Neuronal stem cell (in vitro differentiated cells): Measurements from ENCODE around the gene PAPOLG.

Experiments used
- DNase-seq: peaks from one replicate; pipeline ENCODE4 v3.0.0-alpha.2; 2013; ENCODE audit warnings: low spot score
- H2AFZ ChIP-seq: one replicate; pipeline ENCODE4 v1.6.1; 2013; ENCODE audit warnings: mild to moderate bottlenecking, low read length, inconsistent platforms
- H2AK5ac ChIP-seq: 2 replicates; pipeline ENCODE4 v1.6.1; 2013; ENCODE audit warnings: low read depth, mild to moderate bottlenecking, inconsistent platforms, low read length, moderate library complexity, mixed read lengths
- H2BK120ac ChIP-seq: 2 replicates; pipeline ENCODE4 v1.6.1; 2013; ENCODE audit warnings: low read depth, mild to moderate bottlenecking, inconsistent platforms, low read length, moderate library complexity, mixed read lengths
- H2BK12ac ChIP-seq: one replicate; pipeline ENCODE4 v1.6.1; 2013; ENCODE audit warnings: low read length, inconsistent platforms
- H2BK15ac ChIP-seq: 2 replicates; pipeline ENCODE4 v1.6.1; 2013; ENCODE audit warnings: mild to moderate bottlenecking, low read length, inconsistent platforms, mixed read lengths
- H2BK5ac ChIP-seq: one replicate; pipeline ENCODE4 v1.6.1; 2013; ENCODE audit warnings: inconsistent platforms, mild to moderate bottlenecking, low read length, moderate library complexity
- H3K14ac ChIP-seq: one replicate; pipeline ENCODE4 v1.6.1; 2013; ENCODE audit warnings: low read length, inconsistent platforms
- H3K18ac ChIP-seq: 2 replicates; pipeline ENCODE4 v1.6.1; 2013; ENCODE audit warnings: low read length, inconsistent platforms
- H3K23ac ChIP-seq: 2 replicates; pipeline ENCODE4 v1.6.1; 2013; ENCODE audit warnings: low read depth, mild to moderate bottlenecking, mixed read lengths, low read length, inconsistent platforms; ENCODE audit not compliant: poor library complexity
- H3K27ac ChIP-seq: replicated peaks from 3 replicates; pipeline ENCODE4 v1.5.1; 2013; ENCODE audit warnings: low read length, inconsistent platforms
- H3K27me3 ChIP-seq, 3 experiments: 2 replicates each; pipeline ENCODE4 v1.6.1; 2013; ENCODE audit warnings: low read length in 3 of 3, mild to moderate bottlenecking in 2 of 3, inconsistent platforms in 1 of 3, low read depth in 1 of 3, mixed read lengths in 1 of 3, moderate library complexity in 1 of 3; ENCODE audit not compliant: control insufficient read depth in 3 of 3, insufficient read depth in 3 of 3
- H3K36me3 ChIP-seq, 2 donors: replicated peaks in 1 of 2; 2 replicates each; pipeline ENCODE4 v1.6.1; 2013; ENCODE audit warnings: low read length in 2 of 2; ENCODE audit not compliant: control insufficient read depth in 2 of 2, insufficient read depth in 2 of 2
- H3K4ac ChIP-seq: 2 replicates; pipeline ENCODE4 v1.6.1; 2013; ENCODE audit warnings: inconsistent platforms, mild to moderate bottlenecking, low read length, moderate library complexity
- H3K4me1 ChIP-seq, 2 donors: 1 replicate in 1 of 2; 2 replicates in 1 of 2; pipeline ENCODE4 v1.6.1; 2013; ENCODE audit warnings: low read length in 2 of 2, low read depth in 1 of 2; ENCODE audit not compliant: control insufficient read depth in 2 of 2, insufficient read depth in 1 of 2
- H3K4me2 ChIP-seq: one replicate; pipeline ENCODE4 v1.6.1; 2013; ENCODE audit warnings: mild to moderate bottlenecking, low read length, inconsistent platforms; ENCODE audit not compliant: insufficient read depth, poor library complexity, severe bottlenecking
- H3K4me3 ChIP-seq, 2 donors: 2 replicates each; pipeline ENCODE4 v1.5.1; 2013; ENCODE audit warnings: low read length in 2 of 2, mild to moderate bottlenecking in 2 of 2, inconsistent platforms in 1 of 2, moderate library complexity in 1 of 2
- H3K79me1 ChIP-seq: one replicate; pipeline ENCODE4 v1.6.1; 2013; ENCODE audit warnings: low read depth, mild to moderate bottlenecking, inconsistent platforms, low read length, moderate library complexity
- H3K9ac ChIP-seq: one replicate; pipeline ENCODE4 v1.6.1; 2013; ENCODE audit warnings: mild to moderate bottlenecking, low read depth, low read length, inconsistent platforms; ENCODE audit not compliant: poor library complexity
- H3K9me3 ChIP-seq, 2 donors: replicated peaks in 1 of 2; 2 replicates each; pipeline versions ENCODE3 to v1.6.1; 2013; ENCODE audit warnings: low read length in 2 of 2, mild to moderate bottlenecking in 2 of 2, inconsistent platforms in 1 of 2, low read depth in 1 of 2, mixed read lengths in 1 of 2, moderate library complexity in 1 of 2; ENCODE audit not compliant: control insufficient read depth in 2 of 2, insufficient read depth in 1 of 2
- H4K8ac ChIP-seq: one replicate; pipeline ENCODE4 v1.6.1; 2013; ENCODE audit warnings: low read depth, mild to moderate bottlenecking, inconsistent platforms, low read length, moderate library complexity
- H4K91ac ChIP-seq: one replicate; pipeline ENCODE4 v1.6.1; 2013; ENCODE audit warnings: low read length, low read depth, mild to moderate bottlenecking, inconsistent platforms; ENCODE audit not compliant: poor library complexity
- WGBS, 2 donors: extraction: QIAGEN DNeasy Blood & Tissue Kit; methylation state at CpG; one replicate each; pipeline ENCODE4 v1.1.7; 2013; ENCODE audit warnings: missing lambda C conversion rate in 2 of 2, mixed read lengths in 1 of 2; ENCODE audit not compliant: insufficient read length in 2 of 2, insufficient replicate concordance in 1 of 2; ENCODE audit errors: extremely low coverage in 2 of 2; 5-methylcytosine and 5-hydroxymethylcytosine counted together

Gene PAPOLG

GRCh38 chr2:60766283-60766682 lies 10.2 kb downstream of the PAPOLG start:
- no peak overlapping the region for H3K9ac ChIP-seq
- H2AK5ac ChIP-seq = no peak overlapping the region
- no peak overlapping the region for H3K14ac ChIP-seq
- H3K9me3 ChIP-seq = no peaks in the 10 kb centered on the region
- DNase-seq = no peak
- no peaks in the 10 kb centered on the region for H3K4me1 ChIP-seq
- H4K8ac ChIP-seq = no peak overlapping the region
- no peak overlapping the region for H3K23ac ChIP-seq
- no peak overlapping the region for H2BK12ac ChIP-seq
- no peaks in the 10 kb centered on the region for H3K27me3 ChIP-seq
- H2BK5ac ChIP-seq = no peak overlapping the region
- H2AFZ ChIP-seq = no peak overlapping the region
- H3K18ac ChIP-seq = no peak overlapping the region
- H3K36me3 ChIP-seq = peaks cover 8 to 99% of the 10 kb centered on the region in 2 donors
- H2BK120ac ChIP-seq = no peak overlapping the region
- no peak overlapping the region for H2BK15ac ChIP-seq
- no peak overlapping the region for H3K27ac ChIP-seq
- no peak overlapping the region for H3K4ac ChIP-seq
- no CpG with 5 or more reads among the region's 3 CpGs for WGBS, 2 donors
- H3K4me2 ChIP-seq = no peak overlapping the region
- no peaks in the 10 kb centered on the region for H3K79me1 ChIP-seq
- no peak overlapping the region for H3K4me3 ChIP-seq
- no peak overlapping the region for H4K91ac ChIP-seq

GRCh38 chr2:60771508-60771907 lies 15.4 kb downstream of the PAPOLG start:
- Histone ChIP-seq H2AFZ (no peak overlapping the region), H3K79me1 (no peaks in the 10 kb centered on the region), H3K4ac (no peak overlapping the region), H2BK5ac (no peak overlapping the region), H4K91ac (no peak overlapping the region), H3K14ac (no peak overlapping the region), H3K36me3 (peaks cover 8 to 97% of the 10 kb centered on the region in 2 donors), H3K4me3 (no peak overlapping the region), H4K8ac (no peak overlapping the region), H3K18ac (no peak overlapping the region), H2BK15ac (no peak overlapping the region), H3K9ac (no peak overlapping the region), H3K4me1 (no peaks in the 10 kb centered on the region), H2BK120ac (no peak overlapping the region), H3K4me2 (no peak overlapping the region), H2AK5ac (no peak overlapping the region), H3K9me3 (no peaks in the 10 kb centered on the region), H3K27ac (no peak overlapping the region), H2BK12ac (no peak overlapping the region), H3K23ac (no peak overlapping the region), H3K27me3 (no peaks in the 10 kb centered on the region)
- DNase-seq = no peak
- no CpG with 5 or more reads among the region's 3 CpGs for WGBS, 2 donors

- no peak overlapping the region for H2BK120ac ChIP-seq
- H2AFZ ChIP-seq = no peak overlapping the region
- H3K36me3 ChIP-seq = peaks cover 16 to 95% of the 10 kb centered on the region in 2 donors
- H3K4me2 ChIP-seq = no peak overlapping the region
- H3K9me3 ChIP-seq = no peaks in the 10 kb centered on the region
- no peaks in the 10 kb centered on the region for H3K4me1 ChIP-seq
- no peak overlapping the region for H2BK15ac ChIP-seq
- DNase-seq = no peak
- H3K18ac ChIP-seq = no peak overlapping the region
- no peak overlapping the region for H4K91ac ChIP-seq
- H3K27me3 ChIP-seq = no peaks in the 10 kb centered on the region
- H3K9ac ChIP-seq = no peak overlapping the region
- H3K4me3 ChIP-seq = no peak overlapping the region
- no peak overlapping the region for H2AK5ac ChIP-seq
- H3K27ac ChIP-seq = no peak overlapping the region
- H2BK12ac ChIP-seq = no peak overlapping the region
- H3K79me1 ChIP-seq = no peaks in the 10 kb centered on the region
- no peak overlapping the region for H3K4ac ChIP-seq
- no peak overlapping the region for H4K8ac ChIP-seq
- no peak overlapping the region for H3K14ac ChIP-seq
- WGBS, 2 donors = no CpG with 5 or more reads among the region's 2 CpGs
- no peak overlapping the region for H3K23ac ChIP-seq
- H2BK5ac ChIP-seq = no peak overlapping the region
Observed at GRCh38 chr2:60775048-60775639, 19.1 kb downstream of the PAPOLG start.

GRCh38 chr2:60778352-60778751 lies 22.3 kb downstream of the PAPOLG start:
- Histone ChIP-seq H3K23ac (no peak overlapping the region), H3K4ac (no peak overlapping the region), H3K18ac (no peak overlapping the region), H3K14ac (no peak overlapping the region), H2BK120ac (no peak overlapping the region), H2BK15ac (no peak overlapping the region), H4K91ac (no peak overlapping the region), H2BK5ac (no peak overlapping the region), H3K9me3 (no peaks in the 10 kb centered on the region), H3K4me2 (no peak overlapping the region), H2AK5ac (no peak overlapping the region), H3K79me1 (no peaks in the 10 kb centered on the region), H3K36me3 (peaks cover 12 to 96% of the 10 kb centered on the region in 2 donors), H2BK12ac (no peak overlapping the region), H2AFZ (no peak overlapping the region), H3K9ac (no peak overlapping the region), H4K8ac (no peak overlapping the region), H3K4me3 (no peak overlapping the region), H3K4me1 (no peaks in the 10 kb centered on the region), H3K27me3 (no peaks in the 10 kb centered on the region), H3K27ac (no peak overlapping the region)
- WGBS, 2 donors = no CpG with 5 or more reads among the region's 3 CpGs
- no peak for DNase-seq
